HG02884 (cell line): ENCODE results near the gene DLGAP1.

ENCODE experiments used
- ATAC-seq: cut with Tn5 transposase; IDR thresholded peaks from one replicate; pipeline ENCODE4 v1.9.1; 2021; ENCODE audit warnings: mild to moderate bottlenecking, moderate library complexity; ENCODE audit not compliant: unreplicated experiment

The DLGAP1 gene

DNA sequence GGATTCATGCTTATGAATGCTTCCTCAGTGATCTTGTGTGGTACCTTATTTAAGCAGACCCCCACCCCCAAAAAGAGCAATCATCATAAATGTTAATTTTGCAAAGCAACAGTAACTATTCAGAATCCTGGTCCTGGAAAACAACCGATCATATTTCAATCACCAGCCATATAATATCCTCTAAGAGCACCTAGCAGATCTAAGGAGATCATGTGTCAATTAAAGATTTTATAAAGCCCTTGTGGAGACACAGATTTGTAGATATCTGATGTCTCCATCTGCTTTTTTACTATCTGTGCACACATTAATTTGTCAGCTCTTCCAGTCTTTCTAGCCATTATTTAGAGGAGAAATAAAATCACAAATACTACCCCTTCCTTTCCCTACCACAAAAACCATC, 581.4 kb downstream of the DLGAP1 start:
- ATAC-seq: no peak

DNA sequence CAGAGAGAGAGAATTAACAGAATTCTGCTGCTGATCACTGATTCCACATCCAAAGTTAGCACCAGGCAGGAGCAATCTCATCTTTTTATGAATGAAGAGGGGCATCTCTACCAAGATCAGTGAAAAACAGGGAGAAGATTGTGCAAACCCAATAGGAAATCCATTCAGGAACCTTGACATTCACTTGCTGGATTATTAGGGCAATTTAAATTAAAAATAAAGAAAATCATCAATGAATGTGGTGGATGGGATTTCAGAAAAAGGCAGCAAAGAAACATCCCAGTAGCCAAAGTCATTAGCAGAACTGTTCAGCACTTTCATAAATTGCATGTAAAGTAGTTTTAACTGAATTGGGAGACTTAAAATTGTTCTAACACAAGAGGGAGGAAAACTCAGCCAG, 581.9 kb downstream of the DLGAP1 start:
- no peak for ATAC-seq

DNA sequence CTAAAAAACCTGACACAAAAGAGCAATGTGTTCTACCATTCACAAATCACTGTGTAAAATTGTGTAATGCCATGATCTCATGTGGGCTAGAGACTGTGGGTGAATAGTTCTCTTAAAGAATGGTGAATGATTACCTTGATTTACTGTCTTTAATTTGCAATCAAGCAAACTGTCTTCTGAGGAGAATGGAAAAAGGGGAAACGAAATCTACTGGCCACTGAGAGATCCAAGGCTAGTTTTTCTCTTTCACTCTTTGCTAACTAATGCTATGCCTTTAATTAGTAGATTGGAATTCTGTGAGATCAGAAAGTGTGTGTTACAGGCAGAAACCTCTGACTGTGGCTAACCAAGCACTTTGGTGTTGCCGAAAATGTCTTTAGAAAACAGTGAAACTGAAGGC, 582.5 kb downstream of the DLGAP1 start:
- ATAC-seq: no peak

DNA sequence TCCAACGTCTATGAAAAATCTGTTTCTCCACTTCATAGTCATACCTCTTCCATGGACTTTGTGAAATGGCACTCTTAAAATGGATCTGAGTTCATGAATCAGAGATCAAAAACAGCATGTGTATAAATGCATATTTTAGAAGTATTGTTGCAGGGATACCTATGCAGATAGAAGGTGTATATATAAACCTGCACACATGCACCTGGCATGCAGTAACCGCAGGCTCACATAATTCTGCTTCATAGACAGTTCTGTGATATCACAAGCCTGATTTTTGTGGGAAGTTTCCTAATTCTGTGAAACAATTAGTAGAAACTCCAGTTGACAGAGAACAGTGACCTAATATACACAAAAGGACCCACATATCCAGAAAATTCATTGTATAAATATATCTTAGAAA, 583.4 kb downstream of the DLGAP1 start:
- no peak for ATAC-seq

DNA sequence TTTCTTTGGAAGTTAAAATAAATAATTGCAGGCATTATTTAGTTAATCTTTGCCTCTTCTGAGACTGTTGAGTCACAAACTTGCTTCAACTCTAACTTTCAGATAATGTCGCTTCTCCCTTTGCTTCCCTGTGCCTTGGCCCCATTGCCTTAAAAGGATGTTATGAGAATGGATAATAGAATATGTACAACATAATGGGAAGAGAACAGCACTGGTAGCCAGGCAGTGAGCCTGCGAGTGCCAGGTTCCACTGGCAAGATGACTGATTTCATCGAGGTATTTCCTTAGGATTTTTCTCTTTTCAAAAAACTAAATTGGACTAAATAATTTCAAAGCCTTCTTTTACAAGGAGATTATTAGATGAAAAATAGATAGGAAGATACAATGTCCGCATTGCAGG, 584.2 kb downstream of the DLGAP1 start:
- ATAC-seq: no peak

DNA sequence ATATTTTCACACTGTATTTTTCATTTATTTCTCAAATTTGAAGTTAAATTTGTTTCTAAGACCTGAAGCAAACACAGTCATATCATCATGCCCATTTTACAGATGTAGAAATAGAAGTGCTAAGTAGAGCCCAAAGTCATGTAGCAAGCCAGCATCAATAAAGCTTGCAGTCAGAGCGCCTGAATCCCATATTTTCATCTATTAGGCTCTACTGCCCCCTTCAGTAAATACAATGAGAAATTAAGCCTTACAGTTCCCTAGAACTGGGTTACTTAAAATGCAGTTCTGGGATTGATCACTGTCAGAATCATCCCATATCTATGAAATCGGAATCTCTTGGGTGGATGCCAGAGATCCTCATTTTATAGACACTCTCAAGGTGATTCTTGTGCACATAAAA, 585.3 kb downstream of the DLGAP1 start:
- ATAC-seq: no peak

DNA sequence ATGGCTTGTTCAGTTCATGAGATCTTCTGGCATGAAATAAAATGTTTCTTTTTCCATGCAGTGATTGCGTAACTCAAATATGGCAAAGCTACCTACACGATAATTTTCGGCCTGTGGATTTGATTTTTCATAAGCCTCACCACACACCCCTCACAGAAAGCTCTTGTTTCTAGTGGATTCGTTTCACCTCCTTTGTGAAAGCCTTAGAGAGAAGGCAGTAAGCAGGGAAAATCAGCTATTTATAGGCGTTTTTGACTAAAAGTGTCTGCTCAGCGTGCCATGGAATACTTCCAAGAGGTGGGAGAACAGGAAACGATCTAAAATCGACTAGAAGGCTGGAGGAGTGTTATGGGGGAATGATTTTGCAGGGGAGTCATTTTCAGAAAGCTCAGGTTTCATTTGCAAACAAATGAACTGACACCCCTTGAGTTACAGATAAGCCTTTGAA, 587.2 kb downstream of the DLGAP1 start:
- no peak for ATAC-seq

DNA sequence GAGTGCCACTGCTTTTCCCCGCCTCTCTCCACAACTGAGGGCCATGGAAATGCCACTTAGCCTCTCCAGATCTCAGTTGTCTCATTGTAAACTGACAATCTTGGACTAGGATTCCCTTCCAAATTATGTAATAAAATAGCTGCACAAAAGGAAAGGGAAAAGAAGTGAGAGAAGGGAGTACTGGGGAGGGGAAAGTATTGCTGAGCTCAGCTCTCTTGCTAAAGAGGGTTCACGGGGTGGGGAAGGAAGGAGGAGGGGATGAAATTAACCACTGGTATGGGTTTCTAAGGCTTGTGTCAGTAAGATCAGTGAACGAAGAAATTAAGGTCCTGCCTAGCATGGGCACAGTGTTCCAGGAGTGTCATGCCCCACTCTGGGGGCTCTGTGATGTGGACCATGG, 587.9 kb downstream of the DLGAP1 start:
- no peak for ATAC-seq

DNA sequence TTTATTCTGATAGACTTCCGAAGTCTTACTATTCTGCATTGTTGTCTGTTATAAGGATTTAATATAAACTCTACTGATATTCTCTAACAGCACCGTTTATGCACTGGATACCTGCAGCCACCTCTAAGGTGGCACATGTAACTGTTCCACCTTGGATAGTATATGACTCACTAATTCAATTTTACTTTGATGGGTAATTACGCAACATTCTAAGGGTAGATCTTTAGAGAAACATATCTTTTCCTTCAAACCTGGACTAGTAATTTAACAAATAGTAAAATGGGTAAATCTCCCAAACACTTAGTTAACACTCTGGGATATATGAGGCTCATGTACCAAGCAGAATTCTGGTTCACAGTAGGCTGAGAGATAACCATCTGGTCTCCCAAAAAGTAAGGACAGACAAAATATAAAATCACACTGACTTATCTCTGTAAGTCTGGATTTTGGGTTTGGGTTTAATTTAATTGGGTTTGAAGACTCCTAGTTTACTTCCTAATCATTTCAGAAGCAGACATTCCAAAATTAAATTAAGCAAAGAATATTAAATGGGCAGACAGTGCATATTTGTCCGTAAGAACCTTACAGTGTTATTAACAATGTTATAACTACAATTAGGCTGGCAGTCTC, 590.3 kb downstream of the DLGAP1 start:
- no peak for ATAC-seq

DNA sequence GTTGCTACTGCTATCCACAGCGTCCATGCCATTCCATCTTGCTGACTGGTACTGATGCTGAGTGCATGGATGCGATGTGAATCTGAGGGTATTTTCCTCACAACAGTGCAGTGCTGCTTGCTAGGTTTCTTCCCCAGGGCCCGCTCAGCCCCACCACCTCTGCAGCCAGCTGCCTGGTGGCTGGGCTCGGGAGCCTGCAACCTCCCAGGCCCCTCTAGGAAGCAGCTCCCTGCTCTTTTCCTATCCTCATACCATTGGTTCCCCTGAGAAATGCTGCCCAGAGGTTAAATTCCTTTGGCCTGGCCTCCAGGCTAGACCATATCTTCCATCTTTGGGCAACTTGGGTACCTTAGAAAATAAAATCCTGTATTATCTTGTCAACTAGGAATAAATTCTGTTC, 591.5 kb downstream of the DLGAP1 start:
- no peak for ATAC-seq

DNA sequence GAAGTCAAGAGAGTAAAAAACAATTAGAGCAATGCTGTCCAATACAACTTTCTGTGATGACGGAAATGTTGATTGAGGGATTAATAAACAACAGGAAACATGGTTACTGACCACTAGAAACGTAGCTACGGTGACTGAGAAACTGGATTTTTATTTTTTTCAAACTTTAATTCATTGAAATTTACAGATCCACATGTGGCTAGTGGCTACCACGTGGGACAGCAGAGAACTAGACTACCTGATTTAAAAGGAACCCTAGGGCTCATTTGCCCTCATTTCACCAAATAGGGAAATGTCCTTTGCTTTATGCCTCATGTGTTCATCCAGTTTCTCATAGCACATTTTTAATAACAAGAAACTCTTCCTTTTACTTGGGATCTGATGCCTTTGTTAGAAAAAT, 592.1 kb downstream of the DLGAP1 start:
- no peak for ATAC-seq

DNA sequence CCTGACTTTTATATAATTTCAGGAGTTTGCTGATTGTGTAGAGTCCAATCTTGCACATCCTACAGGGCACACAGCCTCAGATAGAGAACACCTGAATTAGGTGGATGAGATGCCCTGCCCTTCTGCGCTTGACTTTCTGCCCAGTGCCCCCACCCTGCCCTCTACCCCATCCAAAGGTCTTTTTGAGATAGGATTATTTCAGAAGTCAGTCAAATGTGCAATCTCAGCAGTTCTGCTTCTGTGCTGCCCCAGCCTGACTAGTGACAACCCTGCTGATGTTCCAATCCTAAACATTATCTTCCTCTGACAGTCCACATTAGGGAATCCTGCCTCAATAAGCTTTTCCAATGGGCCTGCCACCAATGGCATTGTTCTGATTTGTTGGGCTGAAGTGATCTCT, 593.6 kb downstream of the DLGAP1 start:
- no peak for ATAC-seq

DNA sequence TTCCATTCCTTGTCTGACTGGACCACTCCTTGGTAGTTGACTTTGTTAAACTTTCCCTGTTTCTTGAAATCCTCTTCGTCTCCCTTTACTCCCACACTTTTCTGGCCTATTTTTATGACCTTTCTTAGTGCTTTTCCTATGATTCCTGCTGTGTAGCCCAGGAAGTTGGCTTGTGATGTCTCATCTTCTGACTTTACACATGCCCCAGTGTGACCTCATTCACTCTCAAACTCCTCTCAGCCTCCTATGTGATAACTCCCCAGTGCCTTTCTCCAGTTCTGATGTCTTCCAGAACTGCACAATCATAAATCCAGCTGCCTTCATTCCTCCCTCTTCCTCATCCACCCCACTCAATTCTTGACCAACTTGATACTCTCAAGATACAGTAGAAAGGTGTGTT, 597.6 kb downstream of the DLGAP1 start:
- ATAC-seq: no peak

DNA sequence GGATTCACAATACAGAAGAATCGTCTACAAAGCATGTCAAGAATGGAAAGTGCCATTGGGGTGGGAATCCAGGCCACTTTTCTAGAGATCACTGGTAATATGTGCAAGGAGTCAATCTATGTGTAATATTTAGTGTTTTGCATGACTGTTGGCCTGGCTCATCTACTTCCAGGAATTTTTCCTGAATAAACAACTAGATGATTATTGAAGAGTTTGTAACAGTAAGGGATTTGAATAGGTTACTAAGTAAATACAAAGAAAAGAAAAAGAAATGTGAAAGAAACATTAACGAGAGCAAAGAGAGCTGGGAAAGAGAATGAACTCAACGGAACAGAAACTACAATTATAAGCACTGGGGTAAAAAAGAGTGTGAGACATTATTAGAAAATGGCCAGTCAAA, 599.1 kb downstream of the DLGAP1 start:
- no peak for ATAC-seq

DNA sequence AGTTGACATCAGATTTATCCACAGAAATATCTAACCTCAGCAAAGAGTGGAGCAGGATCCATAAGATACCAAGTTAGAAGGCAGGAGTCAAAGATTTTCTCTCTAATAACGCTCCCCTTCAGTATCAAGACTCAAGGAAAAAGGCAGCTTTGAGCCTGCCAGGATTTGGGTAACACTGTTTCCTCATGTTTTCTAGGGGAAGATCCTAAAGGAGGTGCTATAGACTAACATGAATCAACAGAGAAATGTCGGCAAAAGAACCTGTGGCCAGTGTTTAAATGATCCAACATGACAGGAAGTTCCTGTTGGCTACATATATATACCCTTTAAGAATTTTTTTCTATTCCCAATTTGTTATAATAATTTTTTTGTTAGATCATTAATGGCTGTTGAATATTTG, 602.8 kb downstream of the DLGAP1 start:
- ATAC-seq: no peak

DNA sequence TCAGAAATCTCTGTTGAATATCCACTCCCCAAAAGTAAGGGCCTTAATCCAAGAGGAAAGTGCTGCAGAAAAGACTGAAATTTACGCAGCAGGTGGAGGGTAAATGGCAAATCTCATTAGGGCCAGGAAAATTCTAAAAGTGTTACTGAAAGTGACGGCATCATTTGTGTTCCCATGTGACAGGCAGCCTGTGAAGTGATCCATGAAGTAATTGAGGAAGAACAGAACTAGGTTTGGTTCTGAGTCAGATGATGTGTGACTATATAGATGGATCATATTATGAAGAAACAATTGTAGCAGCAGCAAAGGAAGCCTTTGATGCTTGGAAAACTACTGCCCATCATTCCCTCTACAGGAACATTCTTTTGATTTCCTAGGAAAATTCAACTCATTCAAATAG, 603.9 kb downstream of the DLGAP1 start:
- no peak for ATAC-seq

DNA sequence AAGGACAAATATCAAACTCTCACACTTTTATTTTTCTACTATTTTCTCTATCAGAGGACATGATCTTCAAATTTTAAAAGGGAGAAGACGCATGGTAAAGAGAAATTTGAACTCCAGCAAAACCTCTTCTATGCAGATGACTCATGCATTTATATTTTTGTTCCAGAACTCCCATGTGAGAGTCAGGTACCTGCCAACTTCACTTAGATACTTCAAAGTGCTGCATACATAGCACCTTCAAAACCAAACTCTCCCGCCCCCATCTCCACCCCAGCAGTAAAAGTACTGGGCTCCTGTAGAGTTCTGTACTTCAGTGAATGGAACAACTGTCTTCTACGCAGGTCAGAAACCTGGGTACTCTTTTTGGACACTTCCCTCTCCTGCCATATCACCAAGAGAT, 606.8 kb downstream of the DLGAP1 start:
- ATAC-seq: no peak

DNA sequence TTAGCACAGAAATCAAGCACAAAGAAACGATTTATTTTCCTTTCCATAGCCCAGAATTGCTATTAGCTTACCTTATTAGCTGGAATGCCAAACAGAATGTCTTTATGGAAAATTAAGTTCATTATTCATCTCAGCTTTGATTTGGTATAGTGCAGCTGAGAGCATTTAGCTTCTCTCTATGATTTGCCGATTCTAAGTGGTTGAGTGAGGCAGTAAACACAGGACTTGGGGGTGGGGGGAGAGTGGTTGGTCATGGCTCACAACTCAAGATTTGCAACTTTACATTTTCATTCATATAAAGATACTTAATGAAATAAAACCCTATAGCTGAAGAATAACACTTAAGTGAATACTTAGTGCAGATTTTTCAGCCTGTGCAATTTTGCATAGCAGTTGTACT, 609.9 kb downstream of the DLGAP1 start:
- no peak for ATAC-seq

DNA sequence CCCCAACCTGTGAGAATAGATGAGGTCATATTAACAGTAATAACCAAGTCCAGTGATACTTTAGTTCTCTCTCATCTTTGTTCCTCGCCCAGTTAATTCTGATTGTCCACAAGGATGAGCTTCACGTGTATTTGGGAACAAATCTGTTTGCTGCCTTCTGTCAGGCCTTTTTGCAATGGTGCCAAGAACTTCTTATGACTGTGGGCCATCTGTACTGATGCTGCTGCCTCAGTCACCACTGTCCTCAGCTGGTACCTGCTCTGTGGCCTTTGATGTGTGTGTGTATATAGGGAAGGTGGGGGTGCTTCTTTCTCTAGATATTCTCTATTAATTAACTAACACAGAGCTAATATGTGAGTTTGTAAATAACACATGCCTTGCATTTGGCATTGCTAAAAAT, 612.3 kb downstream of the DLGAP1 start:
- no peak for ATAC-seq

DNA sequence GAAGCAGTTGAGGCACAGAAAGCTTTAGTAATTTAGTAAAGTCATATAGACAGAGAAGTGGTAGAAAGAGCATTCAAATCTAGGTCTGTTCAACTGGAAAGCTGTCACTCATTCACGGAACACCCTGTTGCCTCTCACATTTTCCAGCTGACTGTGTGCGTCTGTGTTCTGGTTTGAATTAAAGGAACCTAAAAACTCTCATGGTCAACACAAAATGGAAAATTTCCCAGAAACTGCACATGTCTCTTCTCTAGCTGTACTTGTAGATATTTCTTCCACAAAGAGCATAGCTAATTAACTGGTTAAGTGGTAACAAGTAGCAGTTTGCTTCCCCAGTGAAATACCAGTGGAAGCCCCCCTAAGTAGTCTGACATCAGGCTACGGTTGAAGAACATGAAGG, 614.3 kb downstream of the DLGAP1 start:
- no peak for ATAC-seq

DNA sequence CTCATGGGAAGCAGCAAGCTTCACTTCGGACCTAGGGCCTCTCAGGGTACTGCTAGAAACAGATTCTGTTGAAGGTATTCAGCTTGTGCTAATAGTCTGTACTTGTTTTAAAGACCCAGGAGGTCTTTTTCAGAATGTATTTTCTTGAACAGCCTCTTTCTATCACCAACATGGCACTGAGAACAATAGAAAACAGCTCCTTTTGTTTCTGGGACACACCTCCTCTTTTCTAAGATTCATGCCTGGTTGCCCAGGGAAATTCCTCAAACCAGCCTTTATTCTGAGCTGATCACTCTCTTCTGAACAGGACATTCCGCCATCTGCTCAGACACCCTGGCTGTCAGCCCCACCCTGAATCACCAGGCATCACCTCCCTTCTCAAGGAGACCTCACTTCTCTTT, 615.5 kb downstream of the DLGAP1 start:
- ATAC-seq: no peak

DNA sequence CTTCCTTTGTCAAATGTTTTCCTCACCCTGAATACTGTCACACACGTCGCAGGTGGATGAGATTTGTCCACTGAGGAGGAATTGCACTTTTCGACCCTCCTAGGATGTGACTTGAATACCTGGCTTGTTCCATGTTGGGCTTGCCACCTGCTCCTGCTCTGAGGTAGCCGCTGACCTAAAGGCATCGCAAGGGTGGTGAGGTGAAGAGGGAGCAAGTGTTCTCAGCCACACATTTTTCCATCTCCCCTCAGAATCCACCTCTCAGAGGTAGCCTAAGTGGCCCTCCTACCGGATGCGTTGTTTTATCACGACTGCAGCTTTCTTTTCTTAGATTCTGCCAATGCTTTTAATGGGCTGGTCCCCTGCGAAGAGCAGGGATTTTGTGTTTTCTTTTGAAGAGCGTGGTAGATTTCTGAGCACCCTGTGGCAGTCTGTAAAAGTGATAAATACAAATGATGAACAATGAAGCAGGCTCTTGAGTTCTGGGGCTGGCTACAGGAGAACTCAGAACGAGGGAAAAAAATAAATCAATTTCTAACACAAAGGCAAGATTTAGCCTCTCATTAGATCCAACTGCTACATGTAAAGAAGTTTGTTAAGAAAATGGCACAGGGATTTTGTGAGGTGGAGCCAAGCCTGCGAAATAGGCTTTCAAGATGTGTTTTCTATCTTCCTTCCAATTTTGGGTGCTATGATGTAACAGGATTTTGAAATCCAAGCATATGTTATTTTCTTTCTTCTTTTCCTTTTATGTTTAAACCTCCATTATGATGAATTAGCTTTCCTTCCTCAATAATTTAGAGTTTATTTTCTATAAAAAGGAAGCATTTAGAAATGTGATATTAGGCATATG, 618.4 kb downstream of the DLGAP1 start:
- no peak for ATAC-seq
